Type B pancreatic cell (in vitro differentiated cells): Measurements from ENCODE around the gene LEKR1. TPM values are rescaled to one million over a fixed set of nuclear protein-coding genes. Genes with fewer than 3 reads are reported as not detected.
"Not testable (repeated sequence)": the region's sequence is repeated elsewhere in the genome, so short reads cannot be mapped to it uniquely, and the experiment has no call there.

Experiments
- DNase-seq: peaks from one replicate; pipeline ENCODE4 v3.0.0; 2021; ENCODE audit warnings: mixed read lengths; ENCODE audit not compliant: unreplicated experiment; ENCODE audit errors: extremely low spot score
- H3K27ac Mint-ChIP-seq: 2 replicates; pipeline ENCODE4 v1.8.0; 2021; ENCODE audit warnings: mild to moderate bottlenecking, mixed read lengths
- H3K27me3 Mint-ChIP-seq: 2 replicates; pipeline ENCODE4 v1.8.0; 2021; ENCODE audit warnings: mixed read lengths
- H3K36me3 Mint-ChIP-seq: 2 replicates; pipeline ENCODE4 v1.8.0; 2021; ENCODE audit warnings: mixed read lengths
- H3K4me1 Mint-ChIP-seq: one replicate; pipeline ENCODE4 v1.8.0; 2021; ENCODE audit warnings: mixed read lengths; ENCODE audit not compliant: unreplicated experiment
- H3K4me3 Mint-ChIP-seq: 2 replicates; pipeline ENCODE4 v1.8.0; 2021; ENCODE audit warnings: mild to moderate bottlenecking, mixed read lengths
- H3K9me3 Mint-ChIP-seq: 2 replicates; pipeline ENCODE4 v1.8.0; 2021; ENCODE audit warnings: mixed read lengths
- total RNA-seq: library from RNA; stranded (reverse); gene quantifications from 2 replicates; pipeline ENCODE4 v1.2.1, GENCODE V29; 2021; ENCODE audit warnings: low replicate concordance
- TF ChIP-seq, protein P1 (sequence below): fragments of 200-600 bp; sonication (generic); conservative IDR thresholded peaks from 2 replicates; pipeline ENCODE4 v1.5.0; 2021; ENCODE audit warnings: antibody characterized with exemption, mild to moderate bottlenecking

The LEKR1 gene
- total RNA-seq, 1 donor from 2014 or later: 1.6 TPM

DNA sequence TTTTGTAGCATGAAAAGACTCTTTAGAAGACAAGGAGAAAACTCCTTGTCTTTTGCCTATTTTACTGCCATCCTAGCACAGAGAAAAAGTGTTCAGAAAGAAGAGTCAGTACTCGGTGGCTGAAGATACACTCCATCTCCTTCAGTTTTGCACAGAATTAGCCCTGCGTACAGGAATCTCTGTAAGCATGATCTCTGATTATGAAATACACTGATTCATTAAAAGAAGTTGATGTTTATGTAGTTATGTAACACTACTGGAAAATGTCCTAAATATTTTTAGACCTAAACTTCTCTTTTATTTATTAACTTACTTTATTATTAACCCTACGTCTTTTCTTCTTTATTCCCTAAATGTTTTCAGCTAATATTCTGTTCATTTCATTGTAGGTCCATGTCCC, 138.4 kb downstream of the LEKR1 start:
- H3K4me1 Mint-ChIP-seq: no peaks in the 10 kb centered on the region
- H3K27me3 Mint-ChIP-seq: no peaks in the 10 kb centered on the region
- H3K27ac Mint-ChIP-seq: no peak overlapping the region
- TF ChIP-seq, protein P1, sequence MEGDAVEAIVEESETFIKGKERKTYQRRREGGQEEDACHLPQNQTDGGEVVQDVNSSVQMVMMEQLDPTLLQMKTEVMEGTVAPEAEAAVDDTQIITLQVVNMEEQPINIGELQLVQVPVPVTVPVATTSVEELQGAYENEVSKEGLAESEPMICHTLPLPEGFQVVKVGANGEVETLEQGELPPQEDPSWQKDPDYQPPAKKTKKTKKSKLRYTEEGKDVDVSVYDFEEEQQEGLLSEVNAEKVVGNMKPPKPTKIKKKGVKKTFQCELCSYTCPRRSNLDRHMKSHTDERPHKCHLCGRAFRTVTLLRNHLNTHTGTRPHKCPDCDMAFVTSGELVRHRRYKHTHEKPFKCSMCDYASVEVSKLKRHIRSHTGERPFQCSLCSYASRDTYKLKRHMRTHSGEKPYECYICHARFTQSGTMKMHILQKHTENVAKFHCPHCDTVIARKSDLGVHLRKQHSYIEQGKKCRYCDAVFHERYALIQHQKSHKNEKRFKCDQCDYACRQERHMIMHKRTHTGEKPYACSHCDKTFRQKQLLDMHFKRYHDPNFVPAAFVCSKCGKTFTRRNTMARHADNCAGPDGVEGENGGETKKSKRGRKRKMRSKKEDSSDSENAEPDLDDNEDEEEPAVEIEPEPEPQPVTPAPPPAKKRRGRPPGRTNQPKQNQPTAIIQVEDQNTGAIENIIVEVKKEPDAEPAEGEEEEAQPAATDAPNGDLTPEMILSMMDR: no peak
- no peaks in the 10 kb centered on the region for H3K36me3 Mint-ChIP-seq
- H3K4me3 Mint-ChIP-seq: no peak overlapping the region
- no peak for DNase-seq
- H3K9me3 Mint-ChIP-seq: no peaks in the 10 kb centered on the region

DNA sequence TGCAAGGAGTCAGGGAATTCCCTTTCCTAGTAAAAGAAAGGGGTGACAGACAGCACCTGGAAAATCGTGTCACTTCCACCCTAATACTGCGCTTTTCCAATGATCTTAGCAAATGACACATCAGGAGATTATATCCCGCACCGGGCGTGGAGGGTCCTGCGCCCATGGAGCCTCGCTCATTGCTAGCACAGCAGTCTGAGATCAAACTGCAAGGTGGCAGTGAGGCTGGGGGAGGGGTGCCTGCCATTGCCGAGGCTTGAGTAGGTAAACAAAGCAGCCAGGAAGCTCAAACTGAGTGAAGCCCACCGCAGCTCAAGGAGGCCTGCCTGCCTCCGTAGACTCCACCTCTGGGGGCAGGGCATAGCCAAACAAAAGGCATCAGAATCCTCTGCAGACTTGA, 140.2 kb downstream of the LEKR1 start:
- not testable (repeated sequence) for DNase-seq, H3K36me3 Mint-ChIP-seq, H3K4me3 Mint-ChIP-seq, H3K9me3 Mint-ChIP-seq, H3K27me3 Mint-ChIP-seq, H3K4me1 Mint-ChIP-seq, H3K27ac Mint-ChIP-seq

DNA sequence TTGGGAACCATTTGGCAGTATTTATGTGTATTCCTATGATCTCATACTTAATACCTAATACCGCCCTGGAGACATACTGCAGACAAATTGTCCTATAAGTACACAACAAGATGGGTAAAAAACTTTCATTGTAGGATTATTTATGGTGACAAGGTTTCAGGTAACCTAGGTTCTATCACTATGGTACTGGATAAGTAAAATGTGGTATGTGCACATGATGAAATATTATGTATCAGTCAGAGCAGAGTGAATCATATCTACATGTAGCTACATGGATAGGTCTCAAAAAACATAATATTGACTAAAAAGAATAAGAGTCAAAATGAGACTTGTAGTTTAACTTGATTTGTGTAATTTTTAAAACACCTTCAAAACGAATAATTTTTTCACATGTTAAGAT, 147.8 kb downstream of the LEKR1 start:
- no peaks in the 10 kb centered on the region for H3K36me3 Mint-ChIP-seq
- TF ChIP-seq, protein P1: no peak
- H3K4me1 Mint-ChIP-seq: no peaks in the 10 kb centered on the region
- DNase-seq: no peak
- H3K27ac Mint-ChIP-seq: no peak overlapping the region
- no peaks in the 10 kb centered on the region for H3K27me3 Mint-ChIP-seq
- no peaks in the 10 kb centered on the region for H3K9me3 Mint-ChIP-seq
- no peak overlapping the region for H3K4me3 Mint-ChIP-seq

DNA sequence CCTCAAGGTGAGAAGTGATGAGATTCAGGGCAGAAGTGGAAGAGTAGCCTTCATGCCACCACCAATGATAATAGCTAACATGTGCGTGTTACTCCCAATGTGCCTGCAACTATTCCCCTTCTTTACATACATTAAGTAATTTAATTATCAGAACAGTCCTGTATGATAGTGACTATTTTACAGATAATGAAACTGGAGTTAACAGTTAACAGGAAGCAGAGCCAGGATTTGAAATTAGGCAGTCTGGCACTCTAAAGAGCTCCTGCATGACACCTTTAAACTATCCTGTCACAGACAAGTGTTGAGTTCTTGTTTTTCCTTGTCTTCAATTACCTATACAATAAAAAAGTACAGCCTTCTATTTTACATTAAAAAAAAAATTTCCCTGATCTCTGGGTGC, 148.8 kb downstream of the LEKR1 start:
- H3K27ac Mint-ChIP-seq: no peak overlapping the region

DNA sequence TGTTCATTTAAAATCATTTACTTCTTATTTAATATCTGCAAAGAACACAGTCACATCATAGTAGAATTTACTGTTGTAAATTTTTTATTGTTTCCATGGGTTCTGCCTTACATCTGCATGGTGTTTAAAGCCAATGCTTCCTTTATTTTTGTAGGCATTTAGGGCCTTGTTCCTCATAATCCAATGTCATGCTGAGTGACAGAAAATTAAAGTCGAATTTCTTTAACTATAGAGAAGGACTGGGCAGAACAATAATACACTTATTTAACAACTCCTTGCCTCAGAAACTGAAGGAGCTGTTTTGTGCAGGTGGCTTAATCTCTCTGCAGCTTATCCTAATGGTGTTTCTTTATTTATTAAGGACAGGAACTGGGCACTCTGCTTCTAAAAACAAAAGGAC, 149.6 kb downstream of the LEKR1 start:
- Mint-ChIP-seq H3K4me1 (no peaks in the 10 kb centered on the region), H3K4me3 (no peak overlapping the region), H3K36me3 (no peaks in the 10 kb centered on the region), H3K9me3 (no peaks in the 10 kb centered on the region), H3K27me3 (no peaks in the 10 kb centered on the region), H3K27ac (no peak overlapping the region)
- TF ChIP-seq, protein P1: no peak
- DNase-seq: no peak

More for the DNA sequence above, 148.8 kb downstream of the LEKR1 start:
- Mint-ChIP-seq H3K9me3 (no peaks in the 10 kb centered on the region), H3K27me3 (no peaks in the 10 kb centered on the region), H3K4me1 (no peaks in the 10 kb centered on the region), H3K4me3 (no peak overlapping the region), H3K36me3 (no peaks in the 10 kb centered on the region)
- TF ChIP-seq, protein P1: no peak
- DNase-seq: no peak

DNA sequence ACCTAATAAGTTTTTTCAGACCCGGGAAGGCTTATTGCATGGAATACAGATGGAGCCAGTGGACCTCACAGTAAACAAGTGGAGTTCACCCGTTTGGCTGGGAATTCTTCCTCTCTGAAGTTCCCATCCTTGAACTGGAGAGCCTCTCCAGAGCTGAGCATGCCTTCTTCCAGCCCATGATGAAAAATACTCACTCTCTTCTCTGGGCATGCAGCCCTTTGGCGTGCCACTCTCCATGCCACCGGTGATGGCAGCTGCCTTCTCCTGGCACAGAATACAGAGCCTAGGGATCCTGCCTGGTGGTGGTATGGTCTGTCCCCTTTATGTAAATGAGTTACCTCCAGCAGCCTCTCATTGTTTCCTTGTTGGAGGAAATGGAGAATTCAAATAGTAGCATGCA, 150.8 kb downstream of the LEKR1 start:
- H3K36me3 Mint-ChIP-seq: no peaks in the 10 kb centered on the region
- DNase-seq: no peak
- no peak overlapping the region for H3K27ac Mint-ChIP-seq
- H3K4me3 Mint-ChIP-seq: no peak overlapping the region
- no peaks in the 10 kb centered on the region for H3K27me3 Mint-ChIP-seq
- TF ChIP-seq, protein P1: no peak
- H3K9me3 Mint-ChIP-seq: no peaks in the 10 kb centered on the region
- no peaks in the 10 kb centered on the region for H3K4me1 Mint-ChIP-seq
